Stimulated activated CD4-positive, alpha-beta T cell treated with anti-CD3 and anti-CD28 coated beads, TNF-alpha, amount 100 ng/mL, for 1 hour (primary cell): Measurements from ENCODE around the gene EPHA4.

Experiments
- DNase-seq, 3 donors: peaks; one replicate each; pipeline ENCODE4 v3.0.0-alpha.2; 2020; ENCODE audit warnings: low read depth in 3 of 3, low spot score in 1 of 3

The EPHA4 gene

GRCh38 chr2:221447310-221447709 is 124.8 kb downstream of the EPHA4 start:
- no peak for DNase-seq

- no peak for DNase-seq
Observed at GRCh38 chr2:221446140-221446539, 126.0 kb downstream of the EPHA4 start.

- DNase-seq = no peak
Observed at GRCh38 chr2:221444106-221444505, 128.0 kb downstream of the EPHA4 start.

- DNase-seq = no peak
Observed at GRCh38 chr2:221443645-221444044, 128.5 kb downstream of the EPHA4 start.

- DNase-seq = no peak
Observed at GRCh38 chr2:221442128-221442527, 130.0 kb downstream of the EPHA4 start.

- no peak for DNase-seq
Observed at GRCh38 chr2:221439761-221440479, 132.2 kb downstream of the EPHA4 start.

GRCh38 chr2:221437056-221437455 is 135.0 kb downstream of the EPHA4 start:
- DNase-seq = no peak

GRCh38 chr2:221435171-221435570 is 136.9 kb downstream of the EPHA4 start:
- no peak for DNase-seq

- DNase-seq = no peak
Observed at GRCh38 chr2:221434142-221434541, 138.0 kb downstream of the EPHA4 start.

- no peak for DNase-seq
Observed at GRCh38 chr2:221431477-221431876, 140.6 kb downstream of the EPHA4 start.

GRCh38 chr2:221429741-221430491 is 142.2 kb downstream of the EPHA4 start:
- DNase-seq = no peak

- DNase-seq = no peak
Observed at GRCh38 chr2:221428896-221429295, 143.2 kb downstream of the EPHA4 start.

GRCh38 chr2:221426929-221427328 is 145.2 kb downstream of the EPHA4 start:
- no peak for DNase-seq

GRCh38 chr2:221425891-221426290 is 146.2 kb downstream of the EPHA4 start:
- no peak for DNase-seq

GRCh38 chr2:221425353-221425752 is 146.8 kb downstream of the EPHA4 start:
- no peak for DNase-seq

- DNase-seq = no peak
Observed at GRCh38 chr2:221423210-221423804, 148.8 kb downstream of the EPHA4 start.

- no peak for DNase-seq
Observed at GRCh38 chr2:221422516-221423209, 149.4 kb downstream of the EPHA4 start.

GRCh38 chr2:221420245-221420644 is 151.9 kb downstream of the EPHA4 start:
- DNase-seq = no peak

GRCh38 chr2:221415789-221416188 is 156.3 kb downstream of the EPHA4 start:
- DNase-seq = no peak

GRCh38 chr2:221412978-221413377 is 159.1 kb downstream of the EPHA4 start:
- no peak for DNase-seq

GRCh38 chr2:221410487-221410886 is 161.6 kb downstream of the EPHA4 start:
- no peak for DNase-seq

- no peak for DNase-seq
Observed at GRCh38 chr2:221407765-221408164, 164.3 kb downstream of the EPHA4 start.
